Fibroblast of skin of right biceps (primary cell): ENCODE data around the gene TRERF1.
"Not testable (repeated sequence)": the region's sequence is repeated elsewhere in the genome, so short reads cannot be mapped to it uniquely, and the experiment has no call there.

Experiments used
- DNase-seq: peaks from one replicate; pipeline ENCODE4 v3.0.0-alpha.2; 2013

TRERF1 gene

DNA sequence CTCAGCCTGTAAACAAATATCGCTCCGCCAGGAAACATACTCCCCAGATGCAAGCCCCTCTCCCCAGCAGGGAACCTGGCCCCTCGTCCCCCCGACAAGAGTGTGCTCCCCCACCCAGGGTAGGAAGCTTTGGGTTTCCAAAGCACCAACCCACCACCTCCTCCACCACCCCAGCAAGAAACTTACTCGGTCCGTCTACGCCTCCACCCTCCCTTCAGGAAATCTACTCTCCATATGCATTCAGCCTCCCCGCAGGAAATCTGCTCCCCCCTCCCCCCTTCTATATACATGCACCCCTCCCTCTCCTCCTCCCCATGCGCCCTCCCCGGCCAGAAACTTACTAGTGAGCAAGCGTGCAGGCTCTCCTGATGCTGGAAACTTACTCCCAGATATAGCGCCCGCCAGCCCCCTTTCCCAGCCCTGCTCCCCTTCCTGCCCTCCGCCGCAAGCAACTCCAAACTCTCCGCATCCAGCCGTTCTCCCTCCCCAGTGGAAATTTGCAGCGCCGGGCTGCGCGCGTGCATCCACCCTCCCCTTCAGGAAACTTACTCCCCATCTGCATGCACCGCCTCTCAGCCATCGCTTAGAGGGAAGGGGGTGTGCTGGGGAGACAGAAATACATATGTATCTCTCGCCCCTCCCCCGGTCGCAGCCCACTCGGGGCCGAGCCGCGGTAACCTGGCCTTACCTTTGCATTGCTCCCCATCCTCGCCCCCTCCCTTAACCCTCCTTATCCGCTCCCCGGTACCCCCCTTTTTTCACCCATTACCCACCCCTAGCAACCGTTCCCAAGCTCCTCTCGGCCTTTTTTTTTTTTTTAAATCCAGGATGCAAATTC lies at the start of gene TRERF1:
TSS of gene TRERF1 (minus strand) at position 594 of the 838 bp plus-strand sequence. CDS start 182,336 bp downstream, outside the sequence.
- peak; percentile 89 for DNase-seq

DNA sequence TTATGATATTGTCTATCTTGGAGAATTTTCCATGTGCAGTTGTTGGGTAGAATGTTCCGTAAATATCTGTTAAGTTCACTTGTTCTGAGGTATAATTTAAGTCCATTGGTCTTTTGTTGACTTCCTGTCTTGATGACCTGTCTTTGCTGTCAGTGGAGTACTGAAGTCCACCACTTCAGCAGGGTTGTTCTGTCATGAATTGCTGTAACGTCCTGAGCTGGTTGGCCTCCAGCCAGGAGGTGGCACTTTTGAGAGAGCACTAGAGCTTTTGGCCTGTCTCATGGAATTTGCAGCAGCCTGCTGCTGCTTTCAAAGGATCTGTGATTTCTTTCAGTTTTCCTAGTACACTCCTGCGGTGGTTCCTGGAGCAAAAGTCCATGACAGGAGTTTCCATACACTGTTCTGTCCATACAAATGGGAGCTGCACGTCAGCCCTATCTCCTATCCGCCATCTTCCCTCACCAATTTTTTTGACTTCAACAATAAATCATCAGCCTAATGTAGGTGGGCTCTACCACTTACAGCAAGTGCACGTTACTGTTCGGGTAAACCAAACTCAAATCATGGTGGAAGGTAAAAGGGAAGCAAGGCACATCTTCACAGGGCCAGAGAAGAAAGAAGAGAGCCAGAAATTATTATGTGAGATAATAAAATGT lies 46.9 kb upstream of the TRERF1 start:
- DNase-seq = no peak

GRCh38 chr6:42493914-42494539 lies 42.3 kb upstream of the TRERF1 start:
- no peak for DNase-seq

GRCh38 chr6:42488129-42488528 lies 36.4 kb upstream of the TRERF1 start:
- no peak for DNase-seq

- no peak for DNase-seq
Observed at GRCh38 chr6:42484261-42484660, 32.5 kb upstream of the TRERF1 start.

- no peak for DNase-seq
Observed at GRCh38 chr6:42482174-42482573, 30.4 kb upstream of the TRERF1 start.

- no peak for DNase-seq
Observed at GRCh38 chr6:42471714-42472113, 20.0 kb upstream of the TRERF1 start.

GRCh38 chr6:42471142-42471541 lies 19.4 kb upstream of the TRERF1 start:
- DNase-seq = no peak

GRCh38 chr6:42468273-42468672 lies 16.5 kb upstream of the TRERF1 start:
- DNase-seq = no peak

- DNase-seq = no peak
Observed at GRCh38 chr6:42467651-42468050, 15.9 kb upstream of the TRERF1 start.

DNA sequence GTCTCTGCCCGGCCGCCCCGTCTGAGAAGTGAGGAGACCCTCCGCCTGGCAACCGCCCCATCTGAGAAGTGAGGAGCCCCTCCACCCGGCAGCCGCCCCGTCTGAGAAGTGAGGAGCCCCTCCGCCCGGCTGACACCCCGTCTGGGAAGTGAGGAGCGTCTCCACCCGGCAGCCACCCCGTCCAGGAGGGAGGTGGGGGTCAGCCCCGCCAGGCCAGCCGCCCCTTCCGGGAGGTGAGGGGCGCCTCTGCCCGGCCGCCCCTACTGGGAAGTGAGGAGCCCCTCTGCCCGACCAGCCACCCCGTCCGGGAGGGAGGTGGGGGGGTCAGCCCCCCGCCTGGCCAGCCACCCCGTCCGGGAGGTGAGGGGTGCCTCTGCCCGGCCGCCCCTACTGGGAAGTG lies 14.7 kb upstream of the TRERF1 start:
- not testable (repeated sequence) for DNase-seq

- DNase-seq = no peak
Observed at GRCh38 chr6:42462474-42462972, 10.8 kb upstream of the TRERF1 start.

- DNase-seq = peak; percentile 38
Observed at GRCh38 chr6:42460883-42461282, 9.2 kb upstream of the TRERF1 start.

DNA sequence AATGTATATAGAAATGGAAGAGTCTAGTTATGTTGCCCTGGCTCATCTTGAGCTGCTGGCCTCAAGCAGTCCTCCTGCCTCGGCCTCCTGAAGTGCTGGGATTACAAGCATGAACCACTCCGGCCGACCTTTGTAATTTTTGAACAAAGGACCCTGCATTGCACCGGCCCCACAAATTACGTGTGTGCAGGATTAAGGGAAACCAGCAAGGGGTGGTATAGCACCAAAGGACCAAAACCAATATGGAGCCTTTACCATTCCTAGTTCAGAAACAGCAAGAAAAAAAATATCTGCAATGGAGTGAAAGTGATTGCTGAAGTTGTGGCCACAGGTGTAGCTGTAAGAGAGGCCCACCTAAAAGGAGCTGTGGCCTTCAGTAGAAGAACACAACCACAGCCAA lies 8.2 kb upstream of the TRERF1 start:
- no peak for DNase-seq

- no peak for DNase-seq
Observed at GRCh38 chr6:42454428-42454791, 2.7 kb upstream of the TRERF1 start.

DNA sequence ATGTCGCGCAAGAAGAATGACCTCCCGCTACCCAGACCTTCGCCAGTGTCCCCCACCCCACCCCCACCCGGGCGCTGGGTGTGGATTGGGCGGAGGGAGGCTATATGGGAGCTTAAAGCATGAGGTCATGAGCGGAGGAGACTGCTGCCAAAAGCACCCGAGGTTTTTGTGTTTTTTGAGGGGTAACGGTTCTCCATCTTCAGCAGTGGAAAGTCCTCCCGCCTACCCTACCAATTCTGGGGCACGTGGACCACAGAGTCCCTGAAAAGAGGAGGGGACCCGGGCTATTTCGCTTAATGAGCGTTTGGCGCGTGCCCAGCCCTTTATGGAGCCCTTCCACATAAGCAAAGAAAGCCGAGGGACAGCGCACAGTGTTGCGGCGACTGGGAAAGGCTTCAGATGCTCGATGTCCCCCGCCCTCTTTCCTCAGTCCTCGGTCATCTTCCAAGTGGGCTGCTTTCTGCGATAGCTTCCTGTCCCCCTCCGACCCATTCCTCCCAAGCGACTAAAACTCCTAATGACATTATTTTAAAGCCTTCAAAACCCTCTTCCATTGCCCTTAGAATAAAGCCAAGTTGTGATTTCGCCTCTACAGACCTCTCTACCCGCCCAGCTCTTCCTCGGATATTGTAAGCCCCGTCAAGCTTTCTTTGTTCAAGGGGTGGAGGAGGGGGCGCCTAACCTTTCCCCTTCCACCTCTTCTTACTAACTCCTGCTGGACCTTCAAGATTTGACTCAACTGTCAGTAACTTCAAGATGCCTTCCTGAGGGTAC lies 2.1 kb upstream of the TRERF1 start:
- DNase-seq = peak; percentile 72

DNA sequence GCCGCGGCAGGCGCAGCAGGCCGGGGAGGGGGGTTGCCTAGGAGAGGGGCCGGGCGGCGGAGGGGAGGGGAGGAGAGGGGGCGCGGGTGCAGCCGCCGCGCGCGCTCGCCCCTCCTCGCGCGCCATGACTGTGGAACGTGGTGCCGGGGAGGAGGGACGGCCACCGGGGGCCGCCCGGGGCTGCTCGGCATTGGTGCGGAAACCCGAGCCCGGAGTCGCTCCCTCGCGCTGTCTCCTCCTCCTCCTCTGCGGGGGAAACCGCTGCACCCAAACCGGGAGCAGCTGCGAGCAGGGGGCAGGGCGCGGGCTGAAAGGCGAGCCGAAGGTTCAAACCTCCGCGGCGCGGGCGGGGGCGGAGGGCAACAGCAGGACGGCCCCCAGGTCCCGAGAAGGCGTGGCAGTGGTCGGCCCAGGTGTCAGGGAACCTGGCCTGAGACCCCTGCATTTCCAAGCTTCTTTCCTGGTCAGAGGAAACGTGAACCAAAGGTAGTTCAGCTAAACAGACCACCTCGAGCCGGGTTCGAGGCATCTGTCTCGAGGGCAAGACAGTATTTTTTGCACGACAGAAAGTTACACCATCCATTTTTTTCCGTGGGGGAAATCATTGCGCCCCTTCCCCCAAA lies 1.4 kb upstream of the TRERF1 start:
- DNase-seq = peak; percentile 95

GRCh38 chr6:42452171-42453030 lies 675 bp upstream of the TRERF1 start:
- peak; percentile 89 for DNase-seq

GRCh38 chr6:42450477-42451332 lies 1.0 kb downstream of the TRERF1 start:
- DNase-seq = no peak

DNA sequence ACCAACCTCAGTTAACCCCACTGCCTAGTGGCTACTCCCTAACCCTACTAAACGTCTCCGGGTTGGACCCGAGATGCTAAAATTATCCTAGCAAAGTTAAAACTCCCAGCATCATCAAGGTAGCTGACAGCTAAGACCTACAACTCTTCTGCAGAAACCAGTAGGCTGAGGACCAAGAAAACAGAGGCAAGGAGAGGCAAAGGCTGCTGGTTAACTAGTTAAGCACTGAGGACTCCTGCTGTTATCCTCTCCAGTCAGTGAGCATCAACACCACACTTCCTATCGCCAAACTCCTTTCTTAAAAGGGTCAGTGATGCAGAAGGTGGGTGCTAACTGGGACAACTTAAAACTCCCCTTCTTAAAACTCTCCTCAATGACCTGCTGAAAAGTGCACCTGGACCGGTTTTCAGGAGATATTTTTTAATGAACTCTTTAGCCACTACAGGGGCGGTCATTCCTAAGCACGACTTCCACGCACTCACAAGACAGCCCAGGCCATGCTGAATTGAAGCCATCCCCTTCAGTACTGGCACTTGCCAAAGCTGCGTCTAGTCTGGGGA lies 1.7 kb downstream of the TRERF1 start:
- DNase-seq = peak; percentile 46
